Right lobe of liver (tissue), 4 donors: ENCODE data around the gene CDKN1C.

Experiments
- POLR2A ChIP-seq: fragments of 450-650 bp; IDR thresholded peaks from one replicate; pipeline ENCODE4 v1.6.1; 2017; ENCODE audit warnings: antibody characterized with exemption, mild to moderate bottlenecking
- TF ChIP-seq, protein P1 (sequence below), 4 donors: fragments of 200-600 bp in 3 of 4; fragments of 450-650 bp in 1 of 4; IDR thresholded peaks; one replicate each; pipeline versions ENCODE4 v1.5.1 to v1.8.0; 2016 to 2022; ENCODE audit warnings: antibody characterized with exemption in 4 of 4, mild to moderate bottlenecking in 2 of 4
- donor health status: DM: no; HTN: no; CAD: no.
- donor health status: DM: no; HTN: no; CAD: no.
- donor health status: DM: no; HTN: yes; CAD: no.

DNA sequence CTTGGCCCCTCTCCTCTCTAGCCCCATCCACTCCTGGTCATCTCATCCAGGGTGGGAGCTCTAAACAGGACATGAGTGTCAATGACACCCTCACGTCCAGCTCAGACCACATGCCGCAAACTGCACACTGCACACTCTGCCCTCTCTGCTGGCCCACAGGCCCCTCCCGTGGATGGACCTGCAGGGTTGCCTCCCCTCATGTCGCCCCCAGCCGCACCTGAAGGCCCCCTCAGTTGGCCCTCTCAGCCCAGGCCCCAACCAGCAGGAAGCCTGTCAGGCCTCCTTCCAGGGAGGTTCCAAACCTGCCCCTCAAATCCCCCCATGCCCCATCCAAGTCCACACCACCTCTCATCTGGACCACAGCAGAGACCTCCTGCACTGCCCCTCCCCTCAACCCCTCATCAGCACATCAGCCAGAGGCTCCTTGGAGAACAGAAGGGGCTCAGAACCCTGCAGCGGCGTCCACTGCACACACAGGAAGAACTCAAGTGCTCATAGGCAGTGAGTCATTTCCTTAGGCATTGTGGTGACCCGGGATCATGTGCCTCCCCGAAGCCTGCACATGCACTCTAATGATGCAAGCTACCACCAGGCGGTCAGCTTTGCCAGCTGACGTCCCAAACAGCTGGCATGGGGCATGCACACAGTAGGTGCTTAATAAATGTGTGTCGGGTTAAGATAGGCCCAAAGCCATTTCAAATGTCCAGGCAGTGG lies 12.9 kb upstream of the CDKN1C start:
- TF ChIP-seq, protein P1, sequence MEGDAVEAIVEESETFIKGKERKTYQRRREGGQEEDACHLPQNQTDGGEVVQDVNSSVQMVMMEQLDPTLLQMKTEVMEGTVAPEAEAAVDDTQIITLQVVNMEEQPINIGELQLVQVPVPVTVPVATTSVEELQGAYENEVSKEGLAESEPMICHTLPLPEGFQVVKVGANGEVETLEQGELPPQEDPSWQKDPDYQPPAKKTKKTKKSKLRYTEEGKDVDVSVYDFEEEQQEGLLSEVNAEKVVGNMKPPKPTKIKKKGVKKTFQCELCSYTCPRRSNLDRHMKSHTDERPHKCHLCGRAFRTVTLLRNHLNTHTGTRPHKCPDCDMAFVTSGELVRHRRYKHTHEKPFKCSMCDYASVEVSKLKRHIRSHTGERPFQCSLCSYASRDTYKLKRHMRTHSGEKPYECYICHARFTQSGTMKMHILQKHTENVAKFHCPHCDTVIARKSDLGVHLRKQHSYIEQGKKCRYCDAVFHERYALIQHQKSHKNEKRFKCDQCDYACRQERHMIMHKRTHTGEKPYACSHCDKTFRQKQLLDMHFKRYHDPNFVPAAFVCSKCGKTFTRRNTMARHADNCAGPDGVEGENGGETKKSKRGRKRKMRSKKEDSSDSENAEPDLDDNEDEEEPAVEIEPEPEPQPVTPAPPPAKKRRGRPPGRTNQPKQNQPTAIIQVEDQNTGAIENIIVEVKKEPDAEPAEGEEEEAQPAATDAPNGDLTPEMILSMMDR (IDR thresholded peaks at IDR 0.05) = no peak
- no peak for TF ChIP-seq POLR2A
